ENCODE results near the gene PRKCB. TPM values are rescaled to one million over a fixed set of nuclear protein-coding genes. Genes with fewer than 3 reads are reported as not detected.

The PRKCB gene
- total RNA-seq, 1 experiment from 2014 or later, result 0.89 TPM

GRCh38 chr16:24007934-24008333 is 172.2 kb downstream of the PRKCB start:
- CTCF ChIA-PET, result no interaction called here
- H3K4me3 ChIP-seq (replicated peaks in 1 of 2; ENCODE audit: low read depth in 1 of 2, low read length in 2 of 2), result no peak overlapping the region

More at GRCh38 chr16:24007934-24008333, 172.2 kb downstream of the PRKCB start:
- Histone ChIP-seq H3K4me2 (ENCODE audit: low read length) (no peak overlapping the region), H3K9me2 (ENCODE audit: insufficient read depth) (no peaks in the 10 kb centered on the region), H3K36me3 (ENCODE audit: control insufficient read depth in 1 of 2, insufficient read depth in 2 of 2, low read length in 2 of 2) (no peaks in the 10 kb centered on the region), H3K27me3 (ENCODE audit: insufficient read depth, low read length) (peaks cover 35% of the 10 kb centered on the region), H3K4me1 (ENCODE audit: control insufficient read depth in 1 of 2, insufficient read depth in 2 of 2, low read length in 2 of 2) (no peaks in the 10 kb centered on the region), H3K79me2 (ENCODE audit: insufficient read depth, low read length) (no peaks in the 10 kb centered on the region), H2AFZ (ENCODE audit: low read depth, low read length, poor library complexity, severe bottlenecking) (no peak overlapping the region), H3K9me3 (ENCODE audit: control insufficient read depth in 1 of 2, insufficient read depth in 1 of 2, low read depth in 1 of 2, low read length in 2 of 2) (no peaks in the 10 kb centered on the region), H3K27ac (ENCODE audit: low read depth, low read length) (no peak overlapping the region), H4K20me1 (ENCODE audit: insufficient read depth) (no peaks in the 10 kb centered on the region), H3K9ac (ENCODE audit: low read length) (no peak overlapping the region)
- TF ChIP-seq SIN3A (IDR thresholded peaks at IDR 0.05; ENCODE audit: low read depth) (no peak), ZBTB33 (IDR thresholded peaks at IDR 0.05; ENCODE audit: extremely low read depth, insufficient replicate concordance, low read length) (no peak), CBX3 (IDR thresholded peaks at IDR 0.05; ENCODE audit: low read depth) (no peak), MAX (IDR thresholded peaks at IDR 0.05) (no peak), TCF7L2 (IDR thresholded peaks at IDR 0.05; ENCODE audit: borderline replicate concordance, extremely low read depth, insufficient read depth, insufficient read length) (no peak), EZH2 (IDR thresholded peaks at IDR 0.05) (no peak), CTCF (IDR thresholded peaks at IDR 0.05 in 2 of 3, conservative IDR thresholded peaks at IDR 0.05 in 1 of 3; ENCODE audit: borderline replicate concordance in 1 of 3, insufficient read depth in 1 of 3, low read depth in 2 of 3, low read length in 2 of 3) (no peak), EZH2phosphoT487 (IDR thresholded peaks at IDR 0.05; ENCODE audit: borderline replicate concordance) (no peak), POLR2A (IDR thresholded peaks at IDR 0.05; ENCODE audit: borderline replicate concordance, extremely low read depth, insufficient read depth, insufficient read length) (no peak), ELF1 (IDR thresholded peaks at IDR 0.05; ENCODE audit: borderline replicate concordance, low read depth) (no peak), EGR1 (IDR thresholded peaks at IDR 0.05; ENCODE audit: low read depth) (no peak), SRF (IDR thresholded peaks at IDR 0.05; ENCODE audit: low read depth) (no peak), CEBPB (IDR thresholded peaks at IDR 0.05; ENCODE audit: low read depth) (no peak), POLR2AphosphoS5 (IDR thresholded peaks at IDR 0.05; ENCODE audit: low read depth, low read length) (no peak), ZNF274 (IDR thresholded peaks at IDR 0.05; ENCODE audit: low read depth, low read length) (no peak), ZFX (IDR thresholded peaks at IDR 0.05) (no peak)
- no TSS peak for BruUV-seq (replicated peaks)
- DNase-seq (ENCODE audit: low read depth, low spot score), result no peak
- ChIA-PET POLR2A (no interaction called here), RAD21 (ENCODE audit: low non-redundant PET in 1 of 2, low total read pairs in 2 of 2, uncharacterized antibody in 2 of 2, unreplicated experiment in 2 of 2) (no interaction called here)
- intact Hi-C loops (cut with micrococcal nuclease), result no loop called here
- ATAC-seq, result no peak

All from HCT116 (cell line).